Adipocyte (in vitro differentiated cells): ENCODE data around the gene RNF181.
"Not testable (repeated sequence)": the region's sequence is repeated elsewhere in the genome, so short reads cannot be mapped to it uniquely, and the experiment has no call there.

Source experiments
- DNase-seq: peaks from one replicate; pipeline ENCODE4 v3.0.0-alpha.2; 2015; ENCODE audit warnings: low read depth
- H3K27me3 ChIP-seq: replicated peaks from 2 replicates; pipeline ENCODE4 v1.7.0; 2013; ENCODE audit warnings: mild to moderate bottlenecking, low read length, moderate library complexity; ENCODE audit not compliant: control insufficient read depth, insufficient read depth
- H3K36me3 ChIP-seq: 2 replicates; pipeline ENCODE4 v1.7.0; 2013; ENCODE audit warnings: low read length, mild to moderate bottlenecking, moderate library complexity; ENCODE audit not compliant: control insufficient read depth, insufficient read depth, severe bottlenecking
- H3K4me1 ChIP-seq: 2 replicates; pipeline ENCODE4 v1.7.0; 2013; ENCODE audit warnings: mild to moderate bottlenecking, low read length, moderate library complexity; ENCODE audit not compliant: control insufficient read depth, insufficient read depth
- H3K4me3 ChIP-seq: 2 replicates; pipeline ENCODE4 v1.7.0; 2013; ENCODE audit warnings: mild to moderate bottlenecking, low read length, moderate library complexity
- H3K9ac ChIP-seq: 2 replicates; pipeline ENCODE4 v1.7.0; 2013; ENCODE audit warnings: mild to moderate bottlenecking, low read length, moderate library complexity
- H3K9me3 ChIP-seq: 2 replicates; pipeline ENCODE4 v1.7.0; 2013; ENCODE audit warnings: mild to moderate bottlenecking, low read length, moderate library complexity; ENCODE audit not compliant: control insufficient read depth

The RNF181 gene

GRCh38 chr2:85554980-85555612 lies 40.4 kb upstream of the RNF181 start:
- peaks cover 6% of the 10 kb centered on the region for H3K4me1 ChIP-seq
- H3K9me3 ChIP-seq, result no peaks in the 10 kb centered on the region
- no peak overlapping the region for H3K9ac ChIP-seq
- no peaks in the 10 kb centered on the region for H3K27me3 ChIP-seq
- H3K36me3 ChIP-seq, result peaks cover 76% of the 10 kb centered on the region
- DNase-seq, result no peak
- no peak overlapping the region for H3K4me3 ChIP-seq

- Histone ChIP-seq H3K27me3 (no peaks in the 10 kb centered on the region), H3K4me1 (peaks cover 17% of the 10 kb centered on the region), H3K9me3 (no peaks in the 10 kb centered on the region), H3K9ac (no peak overlapping the region), H3K4me3 (no peak overlapping the region), H3K36me3 (peaks cover 56% of the 10 kb centered on the region)
- DNase-seq, result no peak
These were observed 38.4 kb upstream of the RNF181 start for GRCh38 chr2:85557130-85557529.

- Histone ChIP-seq H3K4me3 (no peak overlapping the region), H3K27me3 (no peaks in the 10 kb centered on the region), H3K4me1 (peaks cover 17% of the 10 kb centered on the region), H3K36me3 (peaks cover 46% of the 10 kb centered on the region), H3K9ac (no peak overlapping the region), H3K9me3 (no peaks in the 10 kb centered on the region)
- no peak for DNase-seq
These were observed 37.4 kb upstream of the RNF181 start for GRCh38 chr2:85558160-85558559.

- peak overlapping the region; percentile 99 for H3K9ac ChIP-seq
- not testable (repeated sequence) for H3K9me3 ChIP-seq, DNase-seq, H3K27me3 ChIP-seq
- H3K36me3 ChIP-seq, result peaks cover 25% of the 10 kb centered on the region
- H3K4me3 ChIP-seq, result peak overlapping the region; percentile 95
- H3K4me1 ChIP-seq, result peaks cover 17% of the 10 kb centered on the region
These were observed 35.2 kb upstream of the RNF181 start for GRCh38 chr2:85560403-85560726.

GRCh38 chr2:85560812-85561279 lies 34.7 kb upstream of the RNF181 start:
- Histone ChIP-seq H3K4me1 (peaks cover 17% of the 10 kb centered on the region), H3K36me3 (peaks cover 22% of the 10 kb centered on the region), H3K9ac (peak overlapping the region; percentile 99), H3K9me3 (no peaks in the 10 kb centered on the region), H3K27me3 (no peaks in the 10 kb centered on the region), H3K4me3 (peak overlapping the region; percentile 95)
- DNase-seq, result no peak

GRCh38 chr2:85561280-85562212 lies 34.0 kb upstream of the RNF181 start, which contains the start of gene GGCX:
Gene GGCX (minus strand): TSS chr2:85561493. CDS start chr2:85561428, 65 bp downstream.
- H3K9me3 ChIP-seq, result no peaks in the 10 kb centered on the region
- no peaks in the 10 kb centered on the region for H3K27me3 ChIP-seq
- peak within 1 kb of the TSS; percentile 95 for H3K4me3 ChIP-seq
- peak; percentile 99 for DNase-seq
- peaks cover 17% of the 10 kb centered on the region for H3K4me1 ChIP-seq
- H3K36me3 ChIP-seq, result peaks cover 19% of the 10 kb centered on the region
- H3K9ac ChIP-seq, result peak within 1 kb of the TSS; percentile 99

- Histone ChIP-seq H3K9me3 (no peaks in the 10 kb centered on the region), H3K9ac (no peak overlapping the region), H3K4me1 (peaks cover 21% of the 10 kb centered on the region), H3K27me3 (no peaks in the 10 kb centered on the region), H3K4me3 (no peak overlapping the region), H3K36me3 (peaks cover under 1% of the 10 kb centered on the region)
- no peak for DNase-seq
These were observed 31.4 kb upstream of the RNF181 start for GRCh38 chr2:85564144-85564563.

- H3K9ac ChIP-seq, result no peak overlapping the region
- no peaks in the 10 kb centered on the region for H3K36me3 ChIP-seq
These were observed 29.3 kb upstream of the RNF181 start for GRCh38 chr2:85566265-85566664.

GRCh38 chr2:85575739-85576138 lies 19.8 kb upstream of the RNF181 start:
- no peak overlapping the region for H3K9ac ChIP-seq
- no peaks in the 10 kb centered on the region for H3K36me3 ChIP-seq
- DNase-seq, result no peak
- peaks cover 23% of the 10 kb centered on the region for H3K4me1 ChIP-seq
- H3K9me3 ChIP-seq, result no peaks in the 10 kb centered on the region
- H3K27me3 ChIP-seq, result peaks cover 6% of the 10 kb centered on the region
- H3K4me3 ChIP-seq, result no peak overlapping the region

More at GRCh38 chr2:85566265-85566664, 29.3 kb upstream of the RNF181 start:
- DNase-seq, result no peak
- Histone ChIP-seq H3K4me1 (peaks cover 9% of the 10 kb centered on the region), H3K9me3 (no peaks in the 10 kb centered on the region), H3K4me3 (no peak overlapping the region), H3K27me3 (peaks cover 5% of the 10 kb centered on the region)

- Histone ChIP-seq H3K9ac (no peak overlapping the region), H3K36me3 (no peaks in the 10 kb centered on the region), H3K4me3 (no peak overlapping the region), H3K4me1 (peaks cover 23% of the 10 kb centered on the region), H3K9me3 (no peaks in the 10 kb centered on the region), H3K27me3 (no peaks in the 10 kb centered on the region)
- no peak for DNase-seq
These were observed 18.5 kb upstream of the RNF181 start for GRCh38 chr2:85577063-85577385.

- peaks cover 23% of the 10 kb centered on the region for H3K4me1 ChIP-seq
- no peak for DNase-seq
- H3K9me3 ChIP-seq, result no peaks in the 10 kb centered on the region
- H3K27me3 ChIP-seq, result no peaks in the 10 kb centered on the region
- no peak within 1 kb of the TSS for H3K9ac ChIP-seq
- no peaks in the 10 kb centered on the region for H3K36me3 ChIP-seq
- no peak within 1 kb of the TSS for H3K4me3 ChIP-seq
These were observed 17.9 kb upstream of the RNF181 start, which contains the start of gene VAMP8 for GRCh38 chr2:85577386-85578242. Gene VAMP8 (plus strand): TSS chr2:85577586. CDS start chr2:85577647, 61 bp downstream.
